K562 (cell line): Measurements from ENCODE around the gene LONRF2. TPM values are rescaled to one million over a fixed set of nuclear protein-coding genes. Genes with fewer than 3 reads are reported as not detected.
A peak's percentile ranks its signal among the peaks of the same experiment; 100 is the strongest.

ENCODE experiments used
- ARID2 ChIP-seq: fragments of 450-650 bp; IDR thresholded peaks from 2 replicates; pipeline ENCODE4 v1.6.1; 2017; ENCODE audit warnings: antibody characterized with exemption, mild to moderate bottlenecking
- CTBP1 ChIP-seq: fragments of 450-650 bp; IDR thresholded peaks from 2 replicates; pipeline ENCODE4 v1.6.1; 2016; ENCODE audit warnings: borderline replicate concordance
- IRF2 ChIP-seq: sonication (generic); formaldehyde crosslinking; IDR thresholded peaks from 2 replicates; pipeline ENCODE4 v1.8.1; 2022; ENCODE audit warnings: mild to moderate bottlenecking, missing genetic modification reagents
- MIER1 ChIP-seq: fragments of 450-650 bp; IDR thresholded peaks from 2 replicates; pipeline ENCODE4 v1.6.1; 2016; ENCODE audit warnings: antibody characterized with exemption, mild to moderate bottlenecking, low read depth
- SMAD1 ChIP-seq: fragments of 150-350 bp; IDR thresholded peaks from 2 replicates; pipeline ENCODE4 v1.6.1; 2014; ENCODE audit warnings: low read length, low read depth; ENCODE audit not compliant: partially characterized antibody
- SMAD4 ChIP-seq: fragments of 250-450 bp; sonication (Bioruptor Pico); conservative IDR thresholded peaks from 2 replicates; pipeline ENCODE4 v1.8.0; 2021; ENCODE audit warnings: inconsistent platforms, mild to moderate bottlenecking, moderate library complexity
- STAG1 ChIP-seq: sonication (generic); formaldehyde crosslinking; IDR thresholded peaks from 2 replicates; pipeline ENCODE4 v1.5.0; 2020; ENCODE audit warnings: missing genetic modification reagents, borderline replicate concordance
- XRCC3 ChIP-seq: fragments of 450-650 bp; IDR thresholded peaks from 2 replicates; pipeline ENCODE4 v1.6.1; 2017; ENCODE audit warnings: mild to moderate bottlenecking, moderate library complexity
- ZNF586 ChIP-seq: fragments of 450-650 bp; formaldehyde crosslinking; conservative IDR thresholded peaks from 2 replicates; pipeline ENCODE4 v1.4.0; 2020; ENCODE audit warnings: mild to moderate bottlenecking, moderate library complexity
- polyA plus RNA-seq, 8 experiments: library from polyadenylated mRNA; depleted of rRNA in 4 of 8; stranded (reverse) in 5 of 8; unstranded in 3 of 8; fragments of >200 nt; fragmentation: Nextera tagmentation in 2 of 8; fragmentation: Illumina TruSeq in 1 of 8; extraction: Ambion mirVana in 2 of 8; extraction: Trizol in 1 of 8; gene quantifications; 2 replicates each; pipeline versions ENCODE4 v1.2.1 to v1.2.3, GENCODE V29; 2011 to 2014; ENCODE audit warnings: inconsistent platforms in 1 of 8, missing spikeins in 1 of 8
- total RNA-seq, 7 experiments: library from RNA; depleted of rRNA in 6 of 7; stranded (reverse); fragments of >200 nt in 6 of 7; fragmentation: Illumina TruSeq in 2 of 7; extraction: Trizol in 2 of 7; gene quantifications; 2 replicates each; pipeline versions ENCODE4 v1.2.1 to v1.2.3, GENCODE V29; 2011 to 2021; ENCODE audit warnings: low replicate concordance in 1 of 7
- TF ChIP-seq, protein P1 (sequence below), 2 experiments: fragments of 450-650 bp; formaldehyde crosslinking in 1 of 2; IDR thresholded peaks; 2 replicates each; pipeline versions ENCODE4 v1.4.0 to v1.6.1; 2014 to 2020; ENCODE audit warnings: mild to moderate bottlenecking in 2 of 2, borderline replicate concordance in 1 of 2, low read depth in 1 of 2
- TF ChIP-seq, protein P2 (sequence below): sonication (generic); formaldehyde crosslinking; IDR thresholded peaks from 2 replicates; pipeline ENCODE4 v1.8.0; 2022; ENCODE audit warnings: missing genetic modification reagents, mild to moderate bottlenecking, moderate library complexity, borderline replicate concordance
- TF ChIP-seq, protein P3 (sequence below): sonication (generic); formaldehyde crosslinking; IDR thresholded peaks from 2 replicates; pipeline ENCODE4 v1.8.0; 2023; ENCODE audit warnings: mild to moderate bottlenecking, missing genetic modification reagents
- TF ChIP-seq, protein P4 (sequence below): fragments of 450-650 bp; IDR thresholded peaks from 2 replicates; pipeline ENCODE4 v1.6.1; 2016

Gene LONRF2
- total and polyA plus RNA-seq, 9 of the 15 experiments (the other 6 are each of a cell fraction or from before 2014, with no cell fraction given) = 0.35 to 5.0 (median 2.7) TPM

- TF ChIP-seq, protein P1, sequence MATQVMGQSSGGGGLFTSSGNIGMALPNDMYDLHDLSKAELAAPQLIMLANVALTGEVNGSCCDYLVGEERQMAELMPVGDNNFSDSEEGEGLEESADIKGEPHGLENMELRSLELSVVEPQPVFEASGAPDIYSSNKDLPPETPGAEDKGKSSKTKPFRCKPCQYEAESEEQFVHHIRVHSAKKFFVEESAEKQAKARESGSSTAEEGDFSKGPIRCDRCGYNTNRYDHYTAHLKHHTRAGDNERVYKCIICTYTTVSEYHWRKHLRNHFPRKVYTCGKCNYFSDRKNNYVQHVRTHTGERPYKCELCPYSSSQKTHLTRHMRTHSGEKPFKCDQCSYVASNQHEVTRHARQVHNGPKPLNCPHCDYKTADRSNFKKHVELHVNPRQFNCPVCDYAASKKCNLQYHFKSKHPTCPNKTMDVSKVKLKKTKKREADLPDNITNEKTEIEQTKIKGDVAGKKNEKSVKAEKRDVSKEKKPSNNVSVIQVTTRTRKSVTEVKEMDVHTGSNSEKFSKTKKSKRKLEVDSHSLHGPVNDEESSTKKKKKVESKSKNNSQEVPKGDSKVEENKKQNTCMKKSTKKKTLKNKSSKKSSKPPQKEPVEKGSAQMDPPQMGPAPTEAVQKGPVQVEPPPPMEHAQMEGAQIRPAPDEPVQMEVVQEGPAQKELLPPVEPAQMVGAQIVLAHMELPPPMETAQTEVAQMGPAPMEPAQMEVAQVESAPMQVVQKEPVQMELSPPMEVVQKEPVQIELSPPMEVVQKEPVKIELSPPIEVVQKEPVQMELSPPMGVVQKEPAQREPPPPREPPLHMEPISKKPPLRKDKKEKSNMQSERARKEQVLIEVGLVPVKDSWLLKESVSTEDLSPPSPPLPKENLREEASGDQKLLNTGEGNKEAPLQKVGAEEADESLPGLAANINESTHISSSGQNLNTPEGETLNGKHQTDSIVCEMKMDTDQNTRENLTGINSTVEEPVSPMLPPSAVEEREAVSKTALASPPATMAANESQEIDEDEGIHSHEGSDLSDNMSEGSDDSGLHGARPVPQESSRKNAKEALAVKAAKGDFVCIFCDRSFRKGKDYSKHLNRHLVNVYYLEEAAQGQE (IDR thresholded peaks at IDR 0.05; ENCODE audit: borderline replicate concordance) = peak; percentile 58; the same call in 1 of the 2 replicates
- TF ChIP-seq, protein P1 (CRISPR knock-in tag; IDR thresholded peaks at IDR 0.05; ENCODE audit: low read depth) = no peak
- TF ChIP-seq XRCC3 (no peak), ARID2 (0 out of 2 replicates have a peak, but pooled peaks have one; percentile 39), IRF2 (CRISPR knock-in tag) (no peak), CTBP1 (peak; percentile 35; the same call in 1 of the 2 replicates), ZNF586 (CRISPR knock-in tag) (no peak), MIER1 (no peak), SMAD1 (no peak), SMAD4 (CRISPR knock-in tag) (no peak), STAG1 (CRISPR knock-in tag) (peak; percentile 94)
- TF ChIP-seq, protein P2, sequence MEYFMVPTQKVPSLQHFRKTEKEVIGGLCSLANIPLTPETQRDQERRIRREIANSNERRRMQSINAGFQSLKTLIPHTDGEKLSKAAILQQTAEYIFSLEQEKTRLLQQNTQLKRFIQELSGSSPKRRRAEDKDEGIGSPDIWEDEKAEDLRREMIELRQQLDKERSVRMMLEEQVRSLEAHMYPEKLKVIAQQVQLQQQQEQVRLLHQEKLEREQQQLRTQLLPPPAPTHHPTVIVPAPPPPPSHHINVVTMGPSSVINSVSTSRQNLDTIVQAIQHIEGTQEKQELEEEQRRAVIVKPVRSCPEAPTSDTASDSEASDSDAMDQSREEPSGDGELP (CRISPR knock-in tag) = peak; percentile 31; the same call in 1 of the 2 replicates
- TF ChIP-seq, protein P3, sequence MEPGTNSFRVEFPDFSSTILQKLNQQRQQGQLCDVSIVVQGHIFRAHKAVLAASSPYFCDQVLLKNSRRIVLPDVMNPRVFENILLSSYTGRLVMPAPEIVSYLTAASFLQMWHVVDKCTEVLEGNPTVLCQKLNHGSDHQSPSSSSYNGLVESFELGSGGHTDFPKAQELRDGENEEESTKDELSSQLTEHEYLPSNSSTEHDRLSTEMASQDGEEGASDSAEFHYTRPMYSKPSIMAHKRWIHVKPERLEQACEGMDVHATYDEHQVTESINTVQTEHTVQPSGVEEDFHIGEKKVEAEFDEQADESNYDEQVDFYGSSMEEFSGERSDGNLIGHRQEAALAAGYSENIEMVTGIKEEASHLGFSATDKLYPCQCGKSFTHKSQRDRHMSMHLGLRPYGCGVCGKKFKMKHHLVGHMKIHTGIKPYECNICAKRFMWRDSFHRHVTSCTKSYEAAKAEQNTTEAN (CRISPR knock-in tag) = no peak
- TF ChIP-seq, protein P4, sequence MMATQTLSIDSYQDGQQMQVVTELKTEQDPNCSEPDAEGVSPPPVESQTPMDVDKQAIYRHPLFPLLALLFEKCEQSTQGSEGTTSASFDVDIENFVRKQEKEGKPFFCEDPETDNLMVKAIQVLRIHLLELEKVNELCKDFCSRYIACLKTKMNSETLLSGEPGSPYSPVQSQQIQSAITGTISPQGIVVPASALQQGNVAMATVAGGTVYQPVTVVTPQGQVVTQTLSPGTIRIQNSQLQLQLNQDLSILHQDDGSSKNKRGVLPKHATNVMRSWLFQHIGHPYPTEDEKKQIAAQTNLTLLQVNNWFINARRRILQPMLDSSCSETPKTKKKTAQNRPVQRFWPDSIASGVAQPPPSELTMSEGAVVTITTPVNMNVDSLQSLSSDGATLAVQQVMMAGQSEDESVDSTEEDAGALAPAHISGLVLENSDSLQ = peak; percentile 52; the same call in 1 of the 2 replicates
Measured at GRCh38 chr2:100260712-100261620, 61.3 kb downstream of the LONRF2 start (continued).
